ENCODE measurements around the gene PPP3R1. TPM values are rescaled to one million over a fixed set of nuclear protein-coding genes. Genes with fewer than 3 reads are reported as not detected.

The PPP3R1 gene
- total and polyA plus RNA-seq, 10 of the 15 experiments (the other 5 are each of a cell fraction or from before 2014, with no cell fraction given): 1.5 to 61.0 (median 15.8) TPM

DNA sequence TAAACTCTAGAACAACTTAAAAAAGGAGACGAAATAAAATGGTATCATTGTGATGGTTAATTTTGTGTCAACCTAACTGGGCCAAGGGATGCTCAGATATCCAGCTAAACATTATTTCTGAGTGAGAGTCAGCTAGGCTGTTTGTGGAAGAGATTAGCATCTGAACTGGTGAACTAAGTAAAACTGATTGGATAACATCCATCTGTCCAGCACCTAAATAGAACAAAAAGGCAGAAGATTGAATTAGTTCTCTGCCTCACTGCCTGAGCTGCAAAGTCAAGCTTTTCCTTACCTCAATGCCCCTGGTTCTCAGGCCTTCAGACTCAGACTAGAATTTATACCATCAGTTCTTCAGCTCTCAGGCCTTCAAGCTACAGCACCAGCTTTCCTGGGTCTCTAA is 30.0 kb downstream of the PPP3R1 start:
- in situ Hi-C loops (cut with MboI) (no loop called here), intact Hi-C loops (cut with micrococcal nuclease; ENCODE audit: unreplicated experiment) (no loop called here)
- H3K4me2 ChIP-seq (ENCODE audit: control insufficient read depth, insufficient read depth): no peak overlapping the region
- no peak for TF ChIP-seq POU2F2 (IDR thresholded peaks at IDR 0.05; ENCODE audit: borderline replicate concordance, low read depth, low read length)
- no peak for TF ChIP-seq JUND (IDR thresholded peaks at IDR 0.05; ENCODE audit: low read depth, low read length)
- TF ChIP-seq, protein P1, sequence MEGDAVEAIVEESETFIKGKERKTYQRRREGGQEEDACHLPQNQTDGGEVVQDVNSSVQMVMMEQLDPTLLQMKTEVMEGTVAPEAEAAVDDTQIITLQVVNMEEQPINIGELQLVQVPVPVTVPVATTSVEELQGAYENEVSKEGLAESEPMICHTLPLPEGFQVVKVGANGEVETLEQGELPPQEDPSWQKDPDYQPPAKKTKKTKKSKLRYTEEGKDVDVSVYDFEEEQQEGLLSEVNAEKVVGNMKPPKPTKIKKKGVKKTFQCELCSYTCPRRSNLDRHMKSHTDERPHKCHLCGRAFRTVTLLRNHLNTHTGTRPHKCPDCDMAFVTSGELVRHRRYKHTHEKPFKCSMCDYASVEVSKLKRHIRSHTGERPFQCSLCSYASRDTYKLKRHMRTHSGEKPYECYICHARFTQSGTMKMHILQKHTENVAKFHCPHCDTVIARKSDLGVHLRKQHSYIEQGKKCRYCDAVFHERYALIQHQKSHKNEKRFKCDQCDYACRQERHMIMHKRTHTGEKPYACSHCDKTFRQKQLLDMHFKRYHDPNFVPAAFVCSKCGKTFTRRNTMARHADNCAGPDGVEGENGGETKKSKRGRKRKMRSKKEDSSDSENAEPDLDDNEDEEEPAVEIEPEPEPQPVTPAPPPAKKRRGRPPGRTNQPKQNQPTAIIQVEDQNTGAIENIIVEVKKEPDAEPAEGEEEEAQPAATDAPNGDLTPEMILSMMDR (IDR thresholded peaks at IDR 0.05 in 2 of 3, conservative IDR thresholded peaks at IDR 0.05 in 1 of 3; ENCODE audit: control insufficient read depth in 2 of 3, extremely low read depth in 1 of 3, insufficient read depth in 1 of 3, low read depth in 3 of 3, low read length in 3 of 3): no peak
- TF ChIP-seq CBX5 (IDR thresholded peaks at IDR 0.05; ENCODE audit: low read depth): no peak
- no peak for TF ChIP-seq POLR2A (IDR thresholded peaks at IDR 0.05; ENCODE audit: low read depth, low read length)
- TF ChIP-seq SUZ12 (IDR thresholded peaks at IDR 0.05; ENCODE audit: unreplicated experiment): no peak
- no peak for TF ChIP-seq SUPT20H (IDR thresholded peaks at IDR 0.05; ENCODE audit: borderline replicate concordance, control insufficient read depth, low read depth, low read length)
- TF ChIP-seq NFIC (IDR thresholded peaks at IDR 0.05; ENCODE audit: low read depth, low read length): no peak
- no peak for TF ChIP-seq FOXM1 (IDR thresholded peaks at IDR 0.05; ENCODE audit: low read depth, low read length)
- TF ChIP-seq, protein P2, sequence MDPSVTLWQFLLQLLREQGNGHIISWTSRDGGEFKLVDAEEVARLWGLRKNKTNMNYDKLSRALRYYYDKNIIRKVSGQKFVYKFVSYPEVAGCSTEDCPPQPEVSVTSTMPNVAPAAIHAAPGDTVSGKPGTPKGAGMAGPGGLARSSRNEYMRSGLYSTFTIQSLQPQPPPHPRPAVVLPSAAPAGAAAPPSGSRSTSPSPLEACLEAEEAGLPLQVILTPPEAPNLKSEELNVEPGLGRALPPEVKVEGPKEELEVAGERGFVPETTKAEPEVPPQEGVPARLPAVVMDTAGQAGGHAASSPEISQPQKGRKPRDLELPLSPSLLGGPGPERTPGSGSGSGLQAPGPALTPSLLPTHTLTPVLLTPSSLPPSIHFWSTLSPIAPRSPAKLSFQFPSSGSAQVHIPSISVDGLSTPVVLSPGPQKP (IDR thresholded peaks at IDR 0.05; ENCODE audit: low read depth, low read length): no peak
- no peak overlapping the region for H2AFZ ChIP-seq (ENCODE audit: control insufficient read depth, low read depth, low read length)
- peaks cover 0 to 2% of the 10 kb centered on the region in 2 experiments; a peak in 1 of 4 replicates for H3K36me3 ChIP-seq (ENCODE audit: control insufficient read depth in 2 of 2, insufficient read depth in 2 of 2, low read length in 1 of 2)
- peaks cover 17% of the 10 kb centered on the region; the same call in 1 of the 2 replicates for H3K4me1 ChIP-seq (ENCODE audit: control insufficient read depth, insufficient read depth, low read length)
- peaks cover 6% of the 10 kb centered on the region for H3K9me3 ChIP-seq (replicated peaks; ENCODE audit: control insufficient read depth, insufficient read depth, low read length)
- no peak for ATAC-seq
- ChIA-PET SMC1A (ENCODE audit: uncharacterized antibody, unreplicated experiment) (interaction anchor here (0.7 to 5.8 kb wide), 5 partner anchors 26 to 107 kb away, joined by 3 to 42 read pairs (median 3); no protein-coding TSS in a partner anchor), RAD21 (ENCODE audit: unreplicated experiment) (no interaction called here), POLR2A (interaction anchor here (0.6 kb wide), 1 partner anchor 15 kb away, joined by 3 read pairs; no protein-coding TSS in a partner anchor), CTCF (interaction anchor here (1.0 to 1.6 kb wide), 3 partner anchors 26 to 36 kb away, joined by 3 to 9 read pairs (median 3); no protein-coding TSS in a partner anchor)
- no TSS peak for BruUV-seq (replicated peaks)
- no peak overlapping the region for H3K9ac ChIP-seq (ENCODE audit: control insufficient read depth, insufficient read depth, low read length)
- WGBS (ENCODE audit: insufficient coverage, insufficient replicate concordance, low lambda C conversion rate, missing lambda C conversion rate): 100% methylated on average over 1 of the region's 1 CpG
- FAIRE-seq: no peak
- no peak overlapping the region for H3K4me3 ChIP-seq
- H3K27me3 ChIP-seq (replicated peaks in 1 of 2; ENCODE audit: control insufficient read depth in 2 of 2, insufficient read depth in 2 of 2, low read length in 1 of 2): no peaks in the 10 kb centered on the region
- DNase-seq (ENCODE audit: low read depth, low spot score): no peak
- H3K27ac ChIP-seq (ENCODE audit: control insufficient read depth, insufficient read depth): no peak overlapping the region
- H3K79me2 ChIP-seq (ENCODE audit: control insufficient read depth, insufficient read depth, low read length): peaks cover 95% of the 10 kb centered on the region
- H4K20me1 ChIP-seq (ENCODE audit: control insufficient read depth, insufficient read depth): 0 out of 2 replicates have a peak, but pooled peaks cover 2% of the 10 kb centered on the region

Data from GM12878 (cell line).